HCT116 (cell line): Measurements from ENCODE around the gene GLA. TPM values are rescaled to one million over a fixed set of nuclear protein-coding genes. Genes with fewer than 3 reads are reported as not detected.

Experiments
- ATAC-seq: fragments of 200-7000 bp; cut with Tn5 transposase; 2 replicates; pipeline ENCODE4 v1.9.1; 2020; ENCODE audit warnings: mild to moderate bottlenecking, moderate library complexity
- BruUV-seq: library from RNA; stranded (reverse); fragments of 400-500 nt; replicated peaks from 2 replicates; lab custom pipeline; 2021; lab: Mats Ljungman, UMichigan
- CTCF ChIA-PET: fragments of 300-600 bp; sonication (Branson Sonifier 250); formaldehyde crosslinking; loops from one replicate; lab custom pipeline; 2021; ENCODE audit warnings: antibody characterized with exemption; lab: Charles Lee
- POLR2A ChIA-PET: fragments of 300-600, 350-600 bp; sonication (Branson Sonifier 250); formaldehyde crosslinking; loops from one replicate; lab custom pipeline; 2021; ENCODE audit warnings: antibody characterized with exemption; lab: Charles Lee
- RAD21 ChIA-PET, 2 experiments: fragments of 300-600 bp; sonication (Branson Sonifier 250); formaldehyde crosslinking; loops; one replicate each; lab custom pipeline; 2023; ENCODE audit warnings: low total read pairs in 2 of 2; ENCODE audit not compliant: uncharacterized antibody in 2 of 2, unreplicated experiment in 2 of 2, low non-redundant PET in 1 of 2; lab: Charles Lee
- DNase-seq: peaks from one replicate; pipeline ENCODE4 v3.0.0-alpha.2; 2010; ENCODE audit warnings: low read depth, low spot score
- H2AFZ ChIP-seq: fragments of 200-600 bp; shearing (Covaris generic), sonication (generic); 2 replicates; pipeline ENCODE4 v1.6.1; 2017; ENCODE audit warnings: low read depth, mixed run types, mixed read lengths, antibody characterized with exemption, low read length; ENCODE audit not compliant: poor library complexity, severe bottlenecking
- H3K27ac ChIP-seq: 2 replicates; pipeline ENCODE4 v1.5.1; 2012; ENCODE audit warnings: low read depth, low read length
- H3K27me3 ChIP-seq: fragments of 200-600 bp; sonication (generic); 2 replicates; pipeline ENCODE4 v1.6.1; 2016; ENCODE audit warnings: mixed run types, low read length, mixed read lengths; ENCODE audit not compliant: insufficient read depth
- H3K36me3 ChIP-seq, 2 experiments: fragments of 200-500 bp in 1 of 2; fragments of 200-600 bp in 1 of 2; sonication (Bioruptor generic) in 1 of 2; sonication (generic) in 1 of 2; 2 replicates each; pipeline versions ENCODE4 v1.5.1 to v1.6.1; 2014 to 2016; ENCODE audit warnings: low read length in 2 of 2, inconsistent platforms in 1 of 2, mixed read lengths in 1 of 2, mixed run types in 1 of 2; ENCODE audit not compliant: insufficient read depth in 2 of 2, control insufficient read depth in 1 of 2
- H3K4me1 ChIP-seq, 2 experiments: fragments of 200-600 bp in 1 of 2; sonication (generic) in 1 of 2; 2 replicates each; pipeline versions ENCODE4 v1.5.1 to v1.6.1; 2012 to 2017; ENCODE audit warnings: low read length in 2 of 2, inconsistent platforms in 1 of 2, mild to moderate bottlenecking in 1 of 2, mixed read lengths in 1 of 2, mixed run types in 1 of 2, moderate library complexity in 1 of 2; ENCODE audit not compliant: insufficient read depth in 2 of 2, control insufficient read depth in 1 of 2
- H3K4me2 ChIP-seq: fragments of 200-600 bp; sonication (generic); 2 replicates; pipeline ENCODE4 v1.6.1; 2017; ENCODE audit warnings: mixed run types, low read length, mixed read lengths
- H3K4me3 ChIP-seq, 2 experiments: fragments of 200-600 bp in 1 of 2; sonication (generic) in 1 of 2; replicated peaks in 1 of 2; 2 replicates each; pipeline ENCODE4 v1.5.1; 2011 to 2016; ENCODE audit warnings: low read length in 2 of 2, control low read depth in 1 of 2, low read depth in 1 of 2, mild to moderate bottlenecking in 1 of 2, mixed read lengths in 1 of 2, mixed run types in 1 of 2
- H3K79me2 ChIP-seq: fragments of 200-600 bp; sonication (generic); 2 replicates; pipeline ENCODE4 v1.6.1; 2017; ENCODE audit warnings: mild to moderate bottlenecking, mixed run types, low read length, moderate library complexity, mixed read lengths; ENCODE audit not compliant: insufficient read depth
- H3K9ac ChIP-seq: fragments of 200-600 bp; sonication (generic); 2 replicates; pipeline ENCODE4 v1.6.1; 2016; ENCODE audit warnings: low read length, mixed read lengths
- H3K9me2 ChIP-seq: fragments of 200-600 bp; sonication (generic), shearing (Covaris generic); 2 replicates; pipeline ENCODE4 v1.6.1; 2017; ENCODE audit warnings: mixed run types, mild to moderate bottlenecking, moderate library complexity; ENCODE audit not compliant: insufficient read depth
- H3K9me3 ChIP-seq, 2 experiments: fragments of 200-500 bp in 1 of 2; fragments of 200-600 bp in 1 of 2; sonication (Bioruptor generic) in 1 of 2; sonication (generic) in 1 of 2; 2 replicates each; pipeline ENCODE4 v1.6.1; 2014 to 2017; ENCODE audit warnings: low read length in 2 of 2, mixed read lengths in 2 of 2, inconsistent platforms in 1 of 2, low read depth in 1 of 2, mild to moderate bottlenecking in 1 of 2, mixed run types in 1 of 2, moderate library complexity in 1 of 2; ENCODE audit not compliant: control insufficient read depth in 1 of 2, insufficient read depth in 1 of 2
- H4K20me1 ChIP-seq: fragments of 200-600 bp; sonication (generic), shearing (Covaris generic); 2 replicates; pipeline ENCODE4 v1.6.1; 2017; ENCODE audit warnings: mixed run types, mild to moderate bottlenecking, moderate library complexity; ENCODE audit not compliant: insufficient read depth
- CBX3 ChIP-seq: IDR thresholded peaks from 2 replicates; pipeline ENCODE4 v1.6.1; 2012; ENCODE audit warnings: low read depth
- CEBPB ChIP-seq: IDR thresholded peaks from 2 replicates; pipeline ENCODE4 v1.6.1; 2012; ENCODE audit warnings: low read depth
- EGR1 ChIP-seq: IDR thresholded peaks from 2 replicates; pipeline ENCODE4 v1.6.1; 2012; ENCODE audit warnings: low read depth
- JUND ChIP-seq: IDR thresholded peaks from 2 replicates; pipeline ENCODE4 v1.6.1; 2012
- POLR2AphosphoS5 ChIP-seq: IDR thresholded peaks from 2 replicates; pipeline ENCODE4 v1.6.1; 2011; ENCODE audit warnings: mild to moderate bottlenecking, low read depth, low read length, moderate library complexity
- RAD21 ChIP-seq: IDR thresholded peaks from 2 replicates; pipeline ENCODE4 v1.6.1; 2012; ENCODE audit warnings: low read depth, mild to moderate bottlenecking
- REST ChIP-seq: IDR thresholded peaks from 2 replicates; pipeline ENCODE4 v1.6.1; 2012; ENCODE audit warnings: low read depth
- SIN3A ChIP-seq: IDR thresholded peaks from 2 replicates; pipeline ENCODE4 v1.6.1; 2012; ENCODE audit warnings: low read depth
- ZFX ChIP-seq: fragments of 450-650 bp; IDR thresholded peaks from 2 replicates; pipeline ENCODE4 v1.6.1; 2017
- intact Hi-C: fragments of 100-400 bp; cut with micrococcal nuclease; formaldehyde crosslinking; loops from 2 replicates; pipeline ENCODE4 v1.10.0; 2022
- total RNA-seq: library from RNA; stranded (reverse); gene quantifications from one replicate; pipeline ENCODE4 v1.2.1, GENCODE V29; 2021; ENCODE audit not compliant: unreplicated experiment
- TF ChIP-seq, protein P1 (sequence below): IDR thresholded peaks from 2 replicates; pipeline ENCODE4 v1.6.1; 2012
- TF ChIP-seq, protein P2 (sequence below): IDR thresholded peaks from 2 replicates; pipeline ENCODE4 v1.6.1; 2011; ENCODE audit warnings: mild to moderate bottlenecking, low read length, moderate library complexity; ENCODE audit not compliant: insufficient replicate concordance; ENCODE audit errors: extremely low read depth
- TF ChIP-seq, protein P3 (sequence below): IDR thresholded peaks from 2 replicates; pipeline ENCODE4 v1.6.1; 2012

The GLA gene
- total RNA-seq, 1 experiment from 2014 or later = 40.8 TPM

DNA sequence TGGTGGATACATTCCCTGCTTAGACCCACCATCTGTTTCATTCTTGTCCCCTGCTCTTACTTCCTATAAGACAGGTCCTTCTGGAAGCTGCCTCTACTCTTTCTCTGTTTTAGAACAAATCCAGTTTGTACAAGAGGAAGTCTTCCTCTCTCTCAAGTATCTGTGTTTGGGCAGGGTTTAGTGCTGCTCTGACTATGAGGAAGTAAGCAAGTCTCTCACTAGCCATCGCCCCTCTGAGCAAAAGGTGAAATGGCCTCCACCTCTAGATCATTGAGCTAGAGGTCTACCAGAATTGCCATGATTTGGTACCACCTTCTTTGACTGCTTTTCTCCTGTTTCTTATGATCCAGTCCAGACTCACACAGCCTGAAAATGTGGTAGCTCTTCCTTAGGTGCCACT is 30.2 kb downstream of the GLA start:
- no peak for ATAC-seq
- ChIA-PET RAD21 (no interaction called here), CTCF (interaction anchor here (1.5 kb wide), 1 partner anchor 13 kb away, joined by 4 read pairs; the partner anchor contains the start of gene RPL36A), POLR2A (interaction anchor here (1.6 kb wide), 1 partner anchor 13 kb away, joined by 7 read pairs; the partner anchor contains the start of gene RPL36A)
- BruUV-seq = no TSS peak
- Histone ChIP-seq H3K9me2 (no peaks in the 10 kb centered on the region), H2AFZ (no peak overlapping the region), H3K36me3 (no peaks in the 10 kb centered on the region), H3K27me3 (no peaks in the 10 kb centered on the region), H3K27ac (no peak overlapping the region), H3K79me2 (no peaks in the 10 kb centered on the region), H4K20me1 (no peaks in the 10 kb centered on the region), H3K9me3 (no peaks in the 10 kb centered on the region)
- no peak for DNase-seq
- intact Hi-C loops = no loop called here
- TF ChIP-seq EGR1 (no peak), CEBPB (no peak), SIN3A (no peak), JUND (no peak), CBX3 (no peak), REST (no peak), ZFX (no peak), POLR2AphosphoS5 (no peak), RAD21 (no peak)
- TF ChIP-seq, protein P1, sequence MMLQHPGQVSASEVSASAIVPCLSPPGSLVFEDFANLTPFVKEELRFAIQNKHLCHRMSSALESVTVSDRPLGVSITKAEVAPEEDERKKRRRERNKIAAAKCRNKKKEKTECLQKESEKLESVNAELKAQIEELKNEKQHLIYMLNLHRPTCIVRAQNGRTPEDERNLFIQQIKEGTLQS = no peak
- TF ChIP-seq, protein P2, sequence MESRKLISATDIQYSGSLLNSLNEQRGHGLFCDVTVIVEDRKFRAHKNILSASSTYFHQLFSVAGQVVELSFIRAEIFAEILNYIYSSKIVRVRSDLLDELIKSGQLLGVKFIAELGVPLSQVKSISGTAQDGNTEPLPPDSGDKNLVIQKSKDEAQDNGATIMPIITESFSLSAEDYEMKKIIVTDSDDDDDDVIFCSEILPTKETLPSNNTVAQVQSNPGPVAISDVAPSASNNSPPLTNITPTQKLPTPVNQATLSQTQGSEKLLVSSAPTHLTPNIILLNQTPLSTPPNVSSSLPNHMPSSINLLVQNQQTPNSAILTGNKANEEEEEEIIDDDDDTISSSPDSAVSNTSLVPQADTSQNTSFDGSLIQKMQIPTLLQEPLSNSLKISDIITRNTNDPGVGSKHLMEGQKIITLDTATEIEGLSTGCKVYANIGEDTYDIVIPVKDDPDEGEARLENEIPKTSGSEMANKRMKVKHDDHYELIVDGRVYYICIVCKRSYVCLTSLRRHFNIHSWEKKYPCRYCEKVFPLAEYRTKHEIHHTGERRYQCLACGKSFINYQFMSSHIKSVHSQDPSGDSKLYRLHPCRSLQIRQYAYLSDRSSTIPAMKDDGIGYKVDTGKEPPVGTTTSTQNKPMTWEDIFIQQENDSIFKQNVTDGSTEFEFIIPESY = no peak
- TF ChIP-seq, protein P3, sequence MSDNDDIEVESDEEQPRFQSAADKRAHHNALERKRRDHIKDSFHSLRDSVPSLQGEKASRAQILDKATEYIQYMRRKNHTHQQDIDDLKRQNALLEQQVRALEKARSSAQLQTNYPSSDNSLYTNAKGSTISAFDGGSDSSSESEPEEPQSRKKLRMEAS = no peak
- TF ChIP-seq, all 23 proteins: peak for 0
- no peak overlapping the region for H3K4me3 ChIP-seq
- no peaks in the 10 kb centered on the region for H3K4me1 ChIP-seq
- H3K9ac ChIP-seq = no peak overlapping the region
- H3K4me2 ChIP-seq = no peak overlapping the region
